T-helper 2 cell (primary cell): ENCODE results near the gene PTH1R.
A peak's percentile ranks its signal among the peaks of the same experiment; 100 is the strongest.

Experiments
- DNase-seq, 5 experiments: peaks; one replicate each; pipeline versions ENCODE4 v3.0.0 to v3.0.0-alpha.2; 2012 to 2022

Gene PTH1R

GRCh38 chr3:46948830-46949671 lies 71.5 kb downstream of the PTH1R start:
- DNase-seq: peak in 2 of 5 experiments; percentile 43 to 46

DNA sequence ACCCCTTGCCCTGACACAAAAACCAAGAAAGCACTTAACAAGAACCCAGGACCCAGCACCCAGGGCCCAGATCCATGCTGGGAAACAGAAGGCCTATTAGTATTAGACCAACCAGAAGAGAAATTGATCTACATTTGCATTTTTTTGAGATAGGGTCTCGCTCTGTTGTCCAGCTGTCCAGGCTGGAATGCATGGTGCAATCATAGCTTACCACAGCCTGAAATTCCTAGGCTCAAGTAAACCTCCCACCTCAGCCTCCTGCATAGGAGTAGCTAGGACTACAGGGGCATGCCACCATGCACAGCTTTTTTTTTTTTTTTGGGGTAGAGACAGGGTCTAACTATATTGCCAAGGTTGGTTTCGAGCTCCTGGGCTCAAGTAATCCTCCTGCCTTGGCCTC lies 72.7 kb downstream of the PTH1R start:
- DNase-seq: no peak

- no peak for DNase-seq
These were observed 73.2 kb downstream of the PTH1R start for GRCh38 chr3:46950650-46951241.

DNA sequence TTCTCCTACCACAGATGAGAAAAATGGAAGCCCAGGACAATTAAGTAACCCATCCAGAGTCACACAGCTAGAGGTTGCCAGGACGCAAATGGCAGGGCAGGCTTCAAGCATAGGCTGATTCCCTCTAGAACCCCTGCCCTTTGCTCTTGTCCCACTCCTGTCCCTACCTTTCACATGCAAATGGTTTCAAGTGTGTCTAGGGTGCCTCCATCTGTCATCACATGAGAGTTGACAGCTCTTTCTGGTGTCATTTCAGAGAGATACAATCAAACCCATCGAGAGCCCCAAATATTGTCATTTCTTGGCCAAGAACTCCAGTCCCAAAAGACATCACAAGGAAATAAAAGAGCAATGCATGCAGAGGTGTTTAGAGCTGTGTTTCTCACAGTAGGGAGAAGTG lies 75.3 kb downstream of the PTH1R start:
- no peak for DNase-seq
